ENCODE measurements around the gene AQP12B. TPM values are rescaled to one million over a fixed set of nuclear protein-coding genes. Genes with fewer than 3 reads are reported as not detected.

The AQP12B gene
- total and polyA plus RNA-seq, 10 of the 15 experiments (the other 5 are each of a cell fraction or from before 2014, with no cell fraction given) = not detected

- DNase-seq (ENCODE audit: low read depth, low spot score) = no peak
- no peaks in the 10 kb centered on the region for H3K4me1 ChIP-seq (ENCODE audit: control insufficient read depth, insufficient read depth, low read length)
- FAIRE-seq = no peak
- no peak overlapping the region for H2AFZ ChIP-seq (ENCODE audit: control insufficient read depth, low read depth, low read length)
- intact Hi-C loops (cut with micrococcal nuclease; ENCODE audit: unreplicated experiment) = no loop called here
- no TSS peak for BruUV-seq (replicated peaks)
- peaks cover 0 to 3% of the 10 kb centered on the region in 2 experiments; a peak in 2 of 4 replicates for H3K27me3 ChIP-seq (replicated peaks in 1 of 2; ENCODE audit: control insufficient read depth in 2 of 2, insufficient read depth in 2 of 2, low read length in 1 of 2)
- no peaks in the 10 kb centered on the region for H3K36me3 ChIP-seq (ENCODE audit: control insufficient read depth in 2 of 2, insufficient read depth in 2 of 2, low read length in 1 of 2)
- no peak overlapping the region for H3K4me3 ChIP-seq
- no peaks in the 10 kb centered on the region; the same call in 2 of the 3 replicates for H3K9me3 ChIP-seq (replicated peaks; ENCODE audit: control insufficient read depth, insufficient read depth, low read length)
- no peak overlapping the region for H3K4me2 ChIP-seq (ENCODE audit: control insufficient read depth, insufficient read depth)
- POLR2A ChIA-PET = no interaction called here
- RAD21 ChIA-PET (ENCODE audit: unreplicated experiment) = no interaction called here
- WGBS (ENCODE audit: insufficient coverage, insufficient replicate concordance, low lambda C conversion rate, missing lambda C conversion rate) = 27% methylated on average over 9 of the region's 10 CpGs
- H3K79me2 ChIP-seq (ENCODE audit: control insufficient read depth, insufficient read depth, low read length) = no peaks in the 10 kb centered on the region
- ATAC-seq = no peak
- in situ Hi-C loops (cut with MboI) = no loop called here
- H3K27ac ChIP-seq (ENCODE audit: control insufficient read depth, insufficient read depth) = no peak overlapping the region
- SMC1A ChIA-PET (ENCODE audit: uncharacterized antibody, unreplicated experiment) = no interaction called here
- CTCF ChIA-PET = no interaction called here
- H3K9ac ChIP-seq (ENCODE audit: control insufficient read depth, insufficient read depth, low read length) = no peak overlapping the region
- no peaks in the 10 kb centered on the region for H4K20me1 ChIP-seq (ENCODE audit: control insufficient read depth, insufficient read depth)
- TF ChIP-seq TCF12 (IDR thresholded peaks at IDR 0.05; ENCODE audit: low read depth, low read length) (no peak), STAT1 (conservative IDR thresholded peaks at IDR 0.05) (no peak), SMAD1 (IDR thresholded peaks at IDR 0.05; ENCODE audit: low read depth, partially characterized antibody) (no peak), ZNF24 (IDR thresholded peaks at IDR 0.05) (no peak), SMARCA5 (IDR thresholded peaks at IDR 0.05) (no peak), CBX3 (IDR thresholded peaks at IDR 0.05; ENCODE audit: borderline replicate concordance, low read depth) (no peak), ZBTB11 (CRISPR knock-in tag; IDR thresholded peaks at IDR 0.05) (no peak), MLLT1 (IDR thresholded peaks at IDR 0.05) (no peak), NFYB (IDR thresholded peaks at IDR 0.05; ENCODE audit: insufficient read depth, low read depth, low read length) (no peak), ZNF687 (IDR thresholded peaks at IDR 0.05) (no peak), TBL1XR1 (IDR thresholded peaks at IDR 0.05; ENCODE audit: low read depth, low read length) (no peak), JUND (IDR thresholded peaks at IDR 0.05; ENCODE audit: low read depth, low read length) (no peak), RUNX3 (IDR thresholded peaks at IDR 0.05; ENCODE audit: low read length) (no peak), PML (IDR thresholded peaks at IDR 0.05; ENCODE audit: low read length) (no peak), CHD2 (IDR thresholded peaks at IDR 0.05; ENCODE audit: borderline replicate concordance, low read depth, low read length) (no peak)
These were observed 37.3 kb downstream of the AQP12B start for GRCh38 chr2:240645346-240645745.
